ENCODE measurements around the gene HDX.

Gene HDX

DNA sequence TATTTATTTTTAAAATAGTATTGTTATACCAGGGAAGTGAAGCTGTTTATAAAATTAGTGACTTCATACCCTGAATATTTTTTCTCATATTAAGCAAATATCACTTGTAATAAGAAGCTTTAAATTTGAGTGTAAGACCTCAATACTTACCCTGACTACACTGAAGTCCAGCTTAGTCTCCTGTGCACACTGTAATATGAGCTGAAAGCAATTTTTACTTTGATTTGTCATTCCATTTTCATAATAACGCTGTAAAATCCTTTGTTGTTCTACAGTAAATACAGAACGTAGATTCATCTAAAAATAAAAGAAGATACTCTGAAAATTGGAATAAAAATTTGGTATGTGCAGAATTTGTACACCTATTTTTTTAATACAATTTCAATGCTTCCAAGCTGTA is 27.2 kb downstream of the HDX start (continued):
- TF ChIP-seq BCL11A (tag by site-specific recombination; IDR thresholded peaks at IDR 0.05; ENCODE audit: low read depth) (no peak), ZBTB10 (tag by site-specific recombination; IDR thresholded peaks at IDR 0.05) (no peak), ZNF302 (tag by site-specific recombination; IDR thresholded peaks at IDR 0.05; ENCODE audit: low read depth) (no peak)

DNA sequence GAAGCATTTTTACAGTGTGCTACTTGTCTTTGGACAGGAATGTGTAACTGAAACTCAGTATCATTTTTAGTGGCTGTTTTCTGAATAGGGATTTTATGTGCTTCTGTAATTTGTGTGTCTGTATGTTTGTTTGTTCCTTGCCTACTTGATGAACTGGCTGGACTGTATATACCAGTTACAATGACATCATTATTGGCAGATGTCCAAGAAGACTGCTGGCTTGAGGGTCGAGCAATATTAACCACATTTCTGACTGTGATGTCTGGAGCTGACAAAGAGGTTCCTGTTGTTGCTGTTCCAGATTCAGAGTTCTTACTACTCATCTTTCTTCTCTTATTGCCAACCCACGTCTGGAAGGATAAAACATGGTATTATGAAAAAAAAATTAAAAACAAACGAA is 33.0 kb downstream of the HDX start:
- TF ChIP-seq ATF2 (tag by site-specific recombination; IDR thresholded peaks at IDR 0.05; ENCODE audit: low read depth) (peak; percentile 81), ZNF146 (tag by site-specific recombination; IDR thresholded peaks at IDR 0.05) (no peak)
- Histone ChIP-seq H3K36me3 (ENCODE audit: control insufficient read depth in 2 of 2, insufficient read depth in 1 of 2, low read length in 2 of 2) (peaks cover 0 to 7% of the 10 kb centered on the region in 2 experiments; a peak in 2 of 3 replicates), H3K4me3 (ENCODE audit: low read depth, low read length) (no peak overlapping the region), H3K4me1 (ENCODE audit: control insufficient read depth, insufficient read depth, low read length) (no peaks in the 10 kb centered on the region), H3K9me3 (ENCODE audit: control insufficient read depth, insufficient read depth, low read depth, low read length) (0 out of 2 replicates have a peak, but pooled peaks cover 2% of the 10 kb centered on the region), H3K27ac (ENCODE audit: extremely low read depth, low read depth, low read length) (no peak overlapping the region)
- ChIA-PET CTCF (no interaction called here), POLR2A (no interaction called here)

DNA sequence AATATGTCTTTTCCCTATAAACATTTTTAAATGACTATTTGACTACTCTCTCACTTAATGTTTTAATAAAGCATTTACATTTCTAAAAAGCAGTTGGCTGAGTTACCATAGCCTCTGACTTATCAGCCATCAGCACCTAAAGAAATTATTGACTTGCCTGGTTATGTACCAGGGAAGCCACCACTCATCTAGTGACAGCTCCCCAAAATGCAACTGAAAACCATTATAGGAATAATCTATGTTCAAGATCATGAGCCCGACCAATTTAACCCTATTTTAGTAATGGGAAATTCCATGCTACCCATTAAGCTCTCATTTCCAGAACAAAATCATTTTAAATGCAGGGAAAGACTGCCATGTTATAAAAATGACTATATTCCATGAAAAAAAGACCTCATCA is 34.4 kb downstream of the HDX start:
- H3K9me3 ChIP-seq (ENCODE audit: control insufficient read depth, insufficient read depth, low read depth, low read length), result peaks cover 2% of the 10 kb centered on the region; the same call in 1 of the 2 replicates
- CTCF ChIA-PET, result no interaction called here

More for the DNA sequence above, 34.4 kb downstream of the HDX start:
- POLR2A ChIA-PET, result no interaction called here
- TF ChIP-seq ZNF202 (tag by site-specific recombination; IDR thresholded peaks at IDR 0.05; ENCODE audit: borderline replicate concordance) (no peak), RBAK (tag by site-specific recombination; IDR thresholded peaks at IDR 0.05) (no peak), ZNF792 (tag by site-specific recombination; IDR thresholded peaks at IDR 0.05) (no peak), GLIS2 (tag by site-specific recombination; IDR thresholded peaks at IDR 0.05) (no peak), ZNF292 (tag by site-specific recombination; IDR thresholded peaks at IDR 0.05; ENCODE audit: borderline replicate concordance, low read depth) (no peak), ZNF777 (tag by site-specific recombination; IDR thresholded peaks at IDR 0.05; ENCODE audit: borderline replicate concordance) (no peak), ZNF423 (tag by site-specific recombination; IDR thresholded peaks at IDR 0.05) (no peak), ZNF394 (tag by site-specific recombination; IDR thresholded peaks at IDR 0.05; ENCODE audit: borderline replicate concordance) (no peak), ZNF837 (tag by site-specific recombination; IDR thresholded peaks at IDR 0.05) (no peak), ZNF561 (tag by site-specific recombination; IDR thresholded peaks at IDR 0.05; ENCODE audit: borderline replicate concordance) (no peak), ZNF274 (IDR thresholded peaks at IDR 0.05; ENCODE audit: low read length) (no peak), ZNF274 (tag by site-specific recombination; IDR thresholded peaks at IDR 0.05; ENCODE audit: borderline replicate concordance) (no peak), ZNF19 (tag by site-specific recombination; IDR thresholded peaks at IDR 0.05; ENCODE audit: low read depth) (no peak), ZSCAN5A (tag by site-specific recombination; IDR thresholded peaks at IDR 0.05) (no peak), KLF10 (tag by site-specific recombination; IDR thresholded peaks at IDR 0.05) (no peak), ZBTB21 (tag by site-specific recombination; IDR thresholded peaks at IDR 0.05) (no peak), ZNF335 (tag by site-specific recombination; conservative IDR thresholded peaks at IDR 0.05) (no peak)
- no peak overlapping the region for H3K4me3 ChIP-seq (ENCODE audit: low read depth, low read length)
- H3K27ac ChIP-seq (ENCODE audit: extremely low read depth, low read depth, low read length), result no peak overlapping the region
- peaks cover 0 to 7% of the 10 kb centered on the region in 2 experiments; a peak in 2 of 3 replicates for H3K36me3 ChIP-seq (ENCODE audit: control insufficient read depth in 2 of 2, insufficient read depth in 1 of 2, low read length in 2 of 2)
- no peaks in the 10 kb centered on the region for H3K4me1 ChIP-seq (ENCODE audit: control insufficient read depth, insufficient read depth, low read length)
